Stimulated activated CD4-positive, alpha-beta T cell treated with anti-CD3 and anti-CD28 coated beads, Interleukin-4, amount 100 ng/mL, for 1 hour (primary cell): ENCODE results near the gene ZNF512.
A peak's percentile ranks its signal among the peaks of the same experiment; 100 is the strongest.
"Not testable (repeated sequence)": the region's sequence is repeated elsewhere in the genome, so short reads cannot be mapped to it uniquely, and the experiment has no call there.

Source experiments
- DNase-seq: peaks from one replicate; pipeline ENCODE4 v3.0.0-alpha.2; 2020

Gene ZNF512

GRCh38 chr2:27582695-27583389 lies at the start of gene ZNF512:
Gene ZNF512 (plus strand): TSS chr2:27583042. CDS start chr2:27583113, 71 bp downstream.
- peak; percentile 81 for DNase-seq

GRCh38 chr2:27537287-27537686 lies 45.6 kb upstream of the ZNF512 start:
- no peak for DNase-seq

GRCh38 chr2:27538839-27539450 lies 43.9 kb upstream of the ZNF512 start:
- not testable (repeated sequence) for DNase-seq

GRCh38 chr2:27539649-27540048 lies 43.2 kb upstream of the ZNF512 start:
- not testable (repeated sequence) for DNase-seq

GRCh38 chr2:27544143-27544821 lies 38.6 kb upstream of the ZNF512 start:
- no peak for DNase-seq

- DNase-seq: no peak
Measured at GRCh38 chr2:27545348-27546141, 37.3 kb upstream of the ZNF512 start.

GRCh38 chr2:27549303-27549702 lies 33.5 kb upstream of the ZNF512 start:
- no peak for DNase-seq

- DNase-seq: no peak
Measured at GRCh38 chr2:27551514-27551913, 31.3 kb upstream of the ZNF512 start.

- DNase-seq: no peak
Measured at GRCh38 chr2:27552941-27553340, 29.9 kb upstream of the ZNF512 start.

- not testable (repeated sequence) for DNase-seq
Measured at GRCh38 chr2:27554451-27554850, 28.4 kb upstream of the ZNF512 start.

- DNase-seq: no peak
Measured at GRCh38 chr2:27559228-27559627, 23.6 kb upstream of the ZNF512 start.

- no peak for DNase-seq
Measured at GRCh38 chr2:27561060-27561459, 21.8 kb upstream of the ZNF512 start.

- DNase-seq: no peak
Measured at GRCh38 chr2:27566628-27567027, 16.2 kb upstream of the ZNF512 start.

- no peak for DNase-seq
Measured at GRCh38 chr2:27569398-27569797, 13.4 kb upstream of the ZNF512 start.

- no peak for DNase-seq
Measured at GRCh38 chr2:27571197-27571596, 11.6 kb upstream of the ZNF512 start.

GRCh38 chr2:27571681-27572080 lies 11.2 kb upstream of the ZNF512 start:
- no peak for DNase-seq

GRCh38 chr2:27572439-27572838 lies 10.4 kb upstream of the ZNF512 start:
- DNase-seq: no peak

GRCh38 chr2:27572998-27573429 lies 9.8 kb upstream of the ZNF512 start:
- no peak for DNase-seq

- no peak for DNase-seq
Measured at GRCh38 chr2:27573452-27573851, 9.4 kb upstream of the ZNF512 start.

- DNase-seq: no peak
Measured at GRCh38 chr2:27581417-27582128, 1.3 kb upstream of the ZNF512 start.

- no peak for DNase-seq
Measured at GRCh38 chr2:27582129-27582694, 630 bp upstream of the ZNF512 start.

- DNase-seq: no peak
Measured at GRCh38 chr2:27583390-27583915, 611 bp downstream of the ZNF512 start.
